ENCODE data around the gene REXO1.

GRCh38 chr19:1896508-1896907 is 48.2 kb upstream of the REXO1 start:
- TF ChIP-seq POLR2AphosphoS5 (IDR thresholded peaks at IDR 0.05; ENCODE audit: borderline replicate concordance, low read depth, low read length) (no peak), EZH2 (IDR thresholded peaks at IDR 0.05) (no peak)
